ENCODE results near the gene ZNRF3. TPM values are rescaled to one million over a fixed set of nuclear protein-coding genes. Genes with fewer than 3 reads are reported as not detected.

Gene ZNRF3
- total RNA-seq, 6 donors from 2014 or later, result 11.4 to 16.9 (median 14.4) TPM

GRCh38 chr22:28938286-28938833 lies 55.0 kb downstream of the ZNRF3 start:
- WGBS, 2 donors, result 60 to 65% methylated on average over 4 of the region's 4 CpGs

GRCh38 chr22:28939394-28939793 lies 56.0 kb downstream of the ZNRF3 start:
- Histone ChIP-seq H3K4me3 (no peak overlapping the region), H3K27me3 (no peaks in the 10 kb centered on the region), H3K9me3 (no peaks in the 10 kb centered on the region), H3K36me3 (no peaks in the 10 kb centered on the region), H3K27ac (no peak overlapping the region), H3K4me1 (peaks cover 10 to 34% (median 18%) of the 10 kb centered on the region in 4 donors)
- DNase-seq (no peak), ATAC-seq (ENCODE audit: low FRiP score in 2 of 2) (no peak)
- TF ChIP-seq EP300 (IDR thresholded peaks at IDR 0.05) (no peak), POLR2AphosphoS5 (IDR thresholded peaks at IDR 0.05) (no peak), POLR2A (IDR thresholded peaks at IDR 0.05) (no peak), CTCF (IDR thresholded peaks at IDR 0.05) (no peak)
- WGBS, 2 donors, result 74 to 75% methylated on average over 6 of the region's 6 CpGs

More at GRCh38 chr22:28938286-28938833, 55.0 kb downstream of the ZNRF3 start:
- Histone ChIP-seq H3K4me1 (peaks cover 13 to 27% (median 23%) of the 10 kb centered on the region in 4 donors), H3K4me3 (no peak overlapping the region), H3K27me3 (no peaks in the 10 kb centered on the region), H3K9me3 (no peaks in the 10 kb centered on the region), H3K36me3 (no peaks in the 10 kb centered on the region), H3K27ac (no peak overlapping the region)
- no peak for TF ChIP-seq POLR2AphosphoS5 (IDR thresholded peaks at IDR 0.05)
- no peak for TF ChIP-seq CTCF (IDR thresholded peaks at IDR 0.05)
- TF ChIP-seq EP300 (IDR thresholded peaks at IDR 0.05), result no peak
- TF ChIP-seq POLR2A (IDR thresholded peaks at IDR 0.05), result no peak
- ATAC-seq (ENCODE audit: low FRiP score in 2 of 2) (no peak), DNase-seq (no peak)

GRCh38 chr22:28939932-28940331 lies 56.6 kb downstream of the ZNRF3 start:
- DNase-seq (no peak), ATAC-seq (ENCODE audit: low FRiP score in 2 of 2) (no peak)
- Histone ChIP-seq H3K4me1 (peaks cover 5 to 31% (median 14%) of the 10 kb centered on the region in 4 donors), H3K27me3 (no peaks in the 10 kb centered on the region), H3K9me3 (no peaks in the 10 kb centered on the region), H3K27ac (no peak overlapping the region), H3K36me3 (no peaks in the 10 kb centered on the region), H3K4me3 (no peak overlapping the region)
- WGBS, 2 donors, result 45 to 49% methylated on average over 2 of the region's 2 CpGs
- TF ChIP-seq EP300 (IDR thresholded peaks at IDR 0.05), result no peak
- TF ChIP-seq POLR2AphosphoS5 (IDR thresholded peaks at IDR 0.05), result no peak
- no peak for TF ChIP-seq CTCF (IDR thresholded peaks at IDR 0.05)
- no peak for TF ChIP-seq POLR2A (IDR thresholded peaks at IDR 0.05)

GRCh38 chr22:28940441-28940840 lies 57.1 kb downstream of the ZNRF3 start:
- ATAC-seq (ENCODE audit: low FRiP score in 2 of 2) (no peak), DNase-seq (no peak)
- peaks cover under 1 to 26% (median 13%) of the 10 kb centered on the region in 4 donors for H3K4me1 ChIP-seq
- H3K4me3 ChIP-seq, result no peak overlapping the region
- no peaks in the 10 kb centered on the region for H3K36me3 ChIP-seq
- WGBS, 2 donors, result 64 to 65% methylated on average over 5 of the region's 5 CpGs
- H3K9me3 ChIP-seq, result no peaks in the 10 kb centered on the region
- H3K27me3 ChIP-seq, result no peaks in the 10 kb centered on the region
- TF ChIP-seq POLR2AphosphoS5 (IDR thresholded peaks at IDR 0.05) (no peak), EP300 (IDR thresholded peaks at IDR 0.05) (no peak), POLR2A (IDR thresholded peaks at IDR 0.05) (no peak), CTCF (IDR thresholded peaks at IDR 0.05) (no peak)
- H3K27ac ChIP-seq, result no peak overlapping the region

GRCh38 chr22:28942333-28942732 lies 59.0 kb downstream of the ZNRF3 start:
- WGBS, 2 donors, result 79 to 84% methylated on average over 5 of the region's 5 CpGs
- ATAC-seq (ENCODE audit: low FRiP score in 2 of 2), result no peak
- peaks cover 0 to 26% (median 13%) of the 10 kb centered on the region in 4 donors for H3K4me1 ChIP-seq

More at GRCh38 chr22:28942333-28942732, 59.0 kb downstream of the ZNRF3 start:
- TF ChIP-seq EP300 (IDR thresholded peaks at IDR 0.05) (no peak), POLR2A (IDR thresholded peaks at IDR 0.05) (no peak), POLR2AphosphoS5 (IDR thresholded peaks at IDR 0.05) (no peak), CTCF (IDR thresholded peaks at IDR 0.05) (no peak)
- DNase-seq, result no peak
- H3K27ac ChIP-seq, result no peak overlapping the region
- no peaks in the 10 kb centered on the region for H3K36me3 ChIP-seq
- H3K9me3 ChIP-seq, result peaks cover 0 to 9% (median 4%) of the 10 kb centered on the region in 4 donors
- H3K4me3 ChIP-seq, result no peak overlapping the region
- H3K27me3 ChIP-seq, result no peaks in the 10 kb centered on the region

All from upper lobe of left lung (tissue), 6 donors.